ENCODE measurements around the gene UPK3A.

The UPK3A gene

DNA sequence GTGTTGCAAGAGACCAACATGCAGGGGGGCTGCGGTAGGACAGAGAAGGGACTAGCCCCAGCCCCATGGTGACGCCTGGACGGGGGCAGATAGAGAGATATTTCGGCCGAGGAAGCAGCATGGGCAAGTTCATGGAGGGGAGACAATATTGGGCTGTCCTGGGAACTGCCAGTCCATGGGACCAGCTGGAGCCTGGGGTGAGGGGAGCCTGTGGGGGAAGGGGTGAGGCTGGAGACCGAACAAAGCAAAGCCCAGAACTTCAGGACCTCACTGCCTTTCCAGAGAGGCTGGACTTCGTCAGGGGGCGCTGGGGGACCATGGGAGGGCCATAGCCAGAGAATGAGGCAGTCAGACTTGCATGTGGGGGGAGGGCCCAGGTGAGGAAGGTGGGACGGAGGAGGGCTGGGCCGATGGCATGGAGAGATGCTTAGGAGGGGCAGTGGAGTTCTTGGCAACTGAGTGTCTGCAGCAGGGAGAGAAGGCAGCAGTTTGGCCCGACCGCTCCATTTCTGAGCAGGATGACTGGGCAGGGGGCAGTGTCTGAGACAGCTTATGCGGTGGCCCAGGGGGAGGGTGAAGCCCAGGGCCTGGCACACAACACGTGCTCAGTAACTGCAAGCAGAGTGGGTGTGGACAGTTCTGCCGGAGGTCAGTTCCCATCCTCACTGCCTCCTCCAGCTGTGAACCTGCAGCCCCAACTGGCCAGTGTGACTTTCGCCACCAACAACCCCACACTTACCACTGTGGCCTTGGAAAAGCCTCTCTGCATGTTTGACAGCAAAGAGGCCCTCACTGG is 712 bp downstream of the UPK3A start:
- peaks cover 4% of the 10 kb centered on the region; the same call in 1 of the 2 replicates for H3K4me1 ChIP-seq (ENCODE audit: low read length)
- peak overlapping the region; percentile 79; the same call in 1 of the 2 replicates for H3K4me2 ChIP-seq (ENCODE audit: low read depth, low read length)
- no peak overlapping the region for H3K27ac ChIP-seq (ENCODE audit: low read length)
- 0 out of 2 replicates have a peak overlapping the region, but pooled peaks have one; percentile 39 for H2AFZ ChIP-seq (ENCODE audit: low read length)
- H3K79me2 ChIP-seq (ENCODE audit: low read length): no peaks in the 10 kb centered on the region
- H3K4me3 ChIP-seq (ENCODE audit: low read length): no peak overlapping the region; the same call in 1 of the 2 replicates
- TF ChIP-seq EZH2 (optimal IDR thresholded peaks at IDR 0.05; ENCODE audit: low read depth, low read length) (no peak), CTCF (IDR thresholded peaks at IDR 0.05; ENCODE audit: low read length) (no peak), EZH2phosphoT487 (IDR thresholded peaks at IDR 0.05; ENCODE audit: low read length) (no peak)
- no peaks in the 10 kb centered on the region for H3K36me3 ChIP-seq (replicated peaks; ENCODE audit: insufficient read depth, low read length)
- no peaks in the 10 kb centered on the region for H3K9me3 ChIP-seq (replicated peaks; ENCODE audit: insufficient read depth, low read length)
- H4K20me1 ChIP-seq (ENCODE audit: insufficient read depth, low read length): no peaks in the 10 kb centered on the region
- H3F3A ChIP-seq (ENCODE audit: insufficient read depth, low read length): no peaks in the 10 kb centered on the region
- peaks cover 18% of the 10 kb centered on the region for H3K27me3 ChIP-seq (replicated peaks; ENCODE audit: insufficient read depth, low read length)
- DNase-seq: no peak
- H3K9ac ChIP-seq (ENCODE audit: low read length): no peak overlapping the region
- H3K9me2 ChIP-seq (replicated peaks; ENCODE audit: insufficient read depth, low read length): no peaks in the 10 kb centered on the region

DNA sequence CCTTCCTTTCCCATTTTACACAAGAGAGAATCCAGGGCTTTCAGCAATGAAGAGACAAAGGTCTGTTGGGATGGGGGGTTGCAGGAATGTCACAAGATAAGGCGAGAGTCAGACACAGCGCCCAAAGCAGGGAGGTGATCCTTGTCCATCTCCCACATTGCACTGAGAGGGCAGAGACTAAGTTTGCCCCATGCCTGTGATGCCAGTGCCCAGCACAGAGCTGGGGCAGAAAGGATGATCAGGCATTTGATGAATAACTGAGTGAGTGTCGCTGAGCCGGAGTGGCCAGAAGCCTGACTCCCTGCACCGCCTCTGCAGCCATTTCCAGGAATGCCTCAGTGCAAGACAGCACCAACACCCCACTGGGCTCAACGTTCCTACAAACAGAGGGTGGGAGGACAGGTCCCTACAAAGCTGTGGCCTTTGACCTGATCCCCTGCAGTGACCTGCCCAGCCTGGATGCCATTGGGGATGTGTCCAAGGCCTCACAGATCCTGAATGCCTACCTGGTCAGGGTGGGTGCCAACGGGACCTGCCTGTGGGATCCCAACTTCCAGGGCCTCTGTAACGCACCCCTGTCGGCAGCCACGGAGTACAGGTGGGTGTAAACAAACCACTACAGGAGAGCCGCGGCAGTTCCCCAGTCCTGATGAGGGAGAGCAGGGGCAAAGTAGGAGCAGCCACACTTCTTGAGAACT is 2.3 kb downstream of the UPK3A start:
- H3K9me3 ChIP-seq (replicated peaks; ENCODE audit: insufficient read depth, low read length): no peaks in the 10 kb centered on the region
- peaks cover 18% of the 10 kb centered on the region for H3K27me3 ChIP-seq (replicated peaks; ENCODE audit: insufficient read depth, low read length)
- no peaks in the 10 kb centered on the region for H3F3A ChIP-seq (ENCODE audit: insufficient read depth, low read length)
- H3K36me3 ChIP-seq (replicated peaks; ENCODE audit: insufficient read depth, low read length): no peaks in the 10 kb centered on the region
- no peak overlapping the region for H3K4me2 ChIP-seq (ENCODE audit: low read depth, low read length)
- no peaks in the 10 kb centered on the region for H3K9me2 ChIP-seq (replicated peaks; ENCODE audit: insufficient read depth, low read length)
- DNase-seq: no peak
- no peak overlapping the region for H3K4me3 ChIP-seq (ENCODE audit: low read length)
- peaks cover 4% of the 10 kb centered on the region; the same call in 1 of the 2 replicates for H3K4me1 ChIP-seq (ENCODE audit: low read length)
- no peak overlapping the region for H3K27ac ChIP-seq (ENCODE audit: low read length)
- H4K20me1 ChIP-seq (ENCODE audit: insufficient read depth, low read length): no peaks in the 10 kb centered on the region
- H2AFZ ChIP-seq (ENCODE audit: low read length): no peak overlapping the region
- no peaks in the 10 kb centered on the region for H3K79me2 ChIP-seq (ENCODE audit: low read length)
- no peak overlapping the region for H3K9ac ChIP-seq (ENCODE audit: low read length)
- TF ChIP-seq CTCF (IDR thresholded peaks at IDR 0.05; ENCODE audit: low read length): no peak
- no peak for TF ChIP-seq EZH2phosphoT487 (IDR thresholded peaks at IDR 0.05; ENCODE audit: low read length)
- TF ChIP-seq EZH2 (optimal IDR thresholded peaks at IDR 0.05; ENCODE audit: low read depth, low read length): no peak

DNA sequence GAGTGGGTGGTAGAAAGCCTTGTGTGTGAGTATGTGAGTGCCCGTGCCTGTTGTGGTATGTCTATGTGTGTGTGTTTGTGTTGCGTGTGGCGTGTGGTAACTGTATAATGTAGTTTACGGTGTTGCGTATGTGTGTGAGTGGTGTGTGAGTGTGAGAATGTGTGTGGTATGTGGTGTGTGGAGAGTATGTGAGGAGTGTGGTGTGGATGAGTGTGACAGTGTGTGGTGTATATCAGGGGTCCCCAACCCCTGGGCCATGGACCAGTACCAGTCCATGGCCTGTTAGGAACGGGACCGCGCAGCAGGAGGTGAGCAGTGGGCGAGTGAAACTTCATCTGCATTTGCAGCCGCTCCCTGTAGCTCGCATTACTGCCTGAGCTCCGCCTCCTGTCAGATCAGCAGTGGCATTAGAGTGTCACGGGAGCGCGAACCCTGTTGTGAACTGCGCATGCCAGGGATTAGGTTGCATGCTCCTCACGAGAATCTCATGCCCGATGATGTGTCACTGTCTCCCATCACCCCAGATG is 5.7 kb downstream of the UPK3A start:
- Histone ChIP-seq H3K9me3 (replicated peaks; ENCODE audit: insufficient read depth, low read length) (no peaks in the 10 kb centered on the region), H3K27ac (ENCODE audit: low read length) (no peak overlapping the region), H4K20me1 (ENCODE audit: insufficient read depth, low read length) (no peaks in the 10 kb centered on the region), H3K4me3 (ENCODE audit: low read length) (no peak overlapping the region), H3K79me2 (ENCODE audit: low read length) (no peaks in the 10 kb centered on the region), H3K9me2 (replicated peaks; ENCODE audit: insufficient read depth, low read length) (no peaks in the 10 kb centered on the region), H3K36me3 (replicated peaks; ENCODE audit: insufficient read depth, low read length) (no peaks in the 10 kb centered on the region), H3K4me1 (ENCODE audit: low read length) (no peaks in the 10 kb centered on the region; the same call in 1 of the 2 replicates), H3K9ac (ENCODE audit: low read length) (no peak overlapping the region), H3K27me3 (replicated peaks; ENCODE audit: insufficient read depth, low read length) (peaks cover 4% of the 10 kb centered on the region; the same call in 1 of the 2 replicates), H3F3A (ENCODE audit: insufficient read depth, low read length) (no peaks in the 10 kb centered on the region), H2AFZ (ENCODE audit: low read length) (no peak overlapping the region), H3K4me2 (ENCODE audit: low read depth, low read length) (no peak overlapping the region)
- TF ChIP-seq EZH2phosphoT487 (IDR thresholded peaks at IDR 0.05; ENCODE audit: low read length) (no peak), EZH2 (optimal IDR thresholded peaks at IDR 0.05; ENCODE audit: low read depth, low read length) (no peak), CTCF (IDR thresholded peaks at IDR 0.05; ENCODE audit: low read length) (no peak)
- DNase-seq: no peak

Measured in MM.1S (cell line).